Adrenal gland (tissue), 12 donors: ENCODE data around the gene SCYGR5. TPM values are rescaled to one million over a fixed set of nuclear protein-coding genes. Genes with fewer than 3 reads are reported as not detected.

Experiments
- DNase-seq, 7 donors: peaks; one replicate each; pipeline ENCODE4 v3.0.0-alpha.2; 2019 to 2020
- H3K27ac ChIP-seq, 5 donors: fragments of 200-600 bp; sonication (generic) in 4 of 5; 1 replicate in 3 of 5; 2 replicates in 2 of 5; pipeline versions ENCODE4 v1.5.1 to v1.8.0; 2016 to 2020; ENCODE audit warnings: mild to moderate bottlenecking in 1 of 5
- H3K27me3 ChIP-seq: fragments of 200-600 bp; 2 replicates; pipeline ENCODE4 v1.8.0; 2021
- H3K36me3 ChIP-seq, 2 donors: fragments of 200-600 bp; replicated peaks in 1 of 2; 1 replicate in 1 of 2; 2 replicates in 1 of 2; pipeline versions ENCODE4 v1.5.1 to v1.8.0; 2018 to 2022
- H3K4me1 ChIP-seq, 2 donors: fragments of 200-600 bp; replicated peaks in 1 of 2; 1 replicate in 1 of 2; 2 replicates in 1 of 2; pipeline versions ENCODE4 v1.5.1 to v1.8.0; 2018 to 2021
- H3K4me3 ChIP-seq, 4 donors: fragments of 200-600 bp; sonication (generic) in 3 of 4; one replicate each; pipeline ENCODE4 v1.5.1; 2016 to 2018
- H3K9me3 ChIP-seq, 3 donors: fragments of 200-600 bp; sonication (generic) in 1 of 3; replicated peaks in 1 of 3; 1 replicate in 2 of 3; 2 replicates in 1 of 3; pipeline versions ENCODE4 v1.5.1 to v1.8.0; 2016 to 2021
- POLR2A ChIP-seq, 2 donors: fragments of 450-650 bp; IDR thresholded peaks; one replicate each; pipeline ENCODE4 v1.6.1; 2017; ENCODE audit warnings: antibody characterized with exemption in 2 of 2, mild to moderate bottlenecking in 2 of 2, moderate library complexity in 1 of 2
- WGBS, 4 donors: extraction: QIAGEN DNeasy Blood & Tissue Kit in 2 of 4; methylation state at CpG; one replicate each; pipeline versions ENCODE4 v1.1.5 to v1.1.7; 2013 to 2017; 5-methylcytosine and 5-hydroxymethylcytosine counted together
- intact Hi-C, 2 donors: fragments of 100-400 bp; cut with DNase I; formaldehyde crosslinking; loops; one replicate each; pipeline versions ENCODE4 v1.14.1 to v1.15.0; 2022 to 2023
- polyA plus RNA-seq, 3 donors: library from polyadenylated mRNA; stranded (reverse); fragments of 200-250 nt in 2 of 3; fragments of 350-450 nt in 1 of 3; fragmentation: Illumina TruSeq in 1 of 3; extraction: RNeasy Lipid Tissue Mini Kit (QIAGEN cat#74804) in 1 of 3; gene quantifications; one replicate each; pipeline ENCODE4 v1.2.3, GENCODE V29; 2013 to 2014
- total RNA-seq, 9 donors: library from RNA; depleted of rRNA in 4 of 9; stranded (reverse); fragments of >200 nt in 4 of 9; fragments of 120-200 nt in 1 of 9; fragmentation: NEBNext Ultra II Directional in 1 of 9; extraction: Animal tissue kit (Norgen Biotek cat#: 25700) in 1 of 9; gene quantifications; one replicate each; pipeline versions ENCODE4 v1.1.0 to v1.2.4, GENCODE V29; 2013 to 2023
- TF ChIP-seq, protein P1 (sequence below), 6 experiments: fragments of 450-650 bp in 4 of 6; fragments of 200-600 bp in 2 of 6; sonication (generic) in 1 of 6; IDR thresholded peaks; 1 replicate in 5 of 6; 2 replicates in 1 of 6; pipeline versions ENCODE4 v1.5.1 to v1.8.0; 2016 to 2021; ENCODE audit warnings: antibody characterized with exemption in 6 of 6, mild to moderate bottlenecking in 2 of 6, moderate library complexity in 1 of 6
- donor health status: healthy with polysubstance abuse.
- donor health status: Bipolar disorder and iron deficiency.
- donor health status: DM: yes; HTN: yes; CAD: no.
- donor health status: DM: no; HTN: no; CAD: no.
- donor health status: DM: no; HTN: no; CAD: no.
- donor health status: DM: yes; HTN: yes; CAD: no.

Gene SCYGR5
- total and polyA plus RNA-seq, 12 donors, result not detected

- intact Hi-C loops, result no loop called here
- H3K27me3 ChIP-seq, result no peaks in the 10 kb centered on the region
- no peak overlapping the region for H3K4me3 ChIP-seq
- no peaks in the 10 kb centered on the region for H3K4me1 ChIP-seq
- H3K9me3 ChIP-seq, result no peaks in the 10 kb centered on the region
- DNase-seq, result no peak
- no peaks in the 10 kb centered on the region for H3K36me3 ChIP-seq
- 62 to 69% (median 64%) methylated on average over 5 of the region's 5 CpGs for WGBS, 4 donors
- no peak for TF ChIP-seq POLR2A (IDR thresholded peaks at IDR 0.05)
- TF ChIP-seq, protein P1, sequence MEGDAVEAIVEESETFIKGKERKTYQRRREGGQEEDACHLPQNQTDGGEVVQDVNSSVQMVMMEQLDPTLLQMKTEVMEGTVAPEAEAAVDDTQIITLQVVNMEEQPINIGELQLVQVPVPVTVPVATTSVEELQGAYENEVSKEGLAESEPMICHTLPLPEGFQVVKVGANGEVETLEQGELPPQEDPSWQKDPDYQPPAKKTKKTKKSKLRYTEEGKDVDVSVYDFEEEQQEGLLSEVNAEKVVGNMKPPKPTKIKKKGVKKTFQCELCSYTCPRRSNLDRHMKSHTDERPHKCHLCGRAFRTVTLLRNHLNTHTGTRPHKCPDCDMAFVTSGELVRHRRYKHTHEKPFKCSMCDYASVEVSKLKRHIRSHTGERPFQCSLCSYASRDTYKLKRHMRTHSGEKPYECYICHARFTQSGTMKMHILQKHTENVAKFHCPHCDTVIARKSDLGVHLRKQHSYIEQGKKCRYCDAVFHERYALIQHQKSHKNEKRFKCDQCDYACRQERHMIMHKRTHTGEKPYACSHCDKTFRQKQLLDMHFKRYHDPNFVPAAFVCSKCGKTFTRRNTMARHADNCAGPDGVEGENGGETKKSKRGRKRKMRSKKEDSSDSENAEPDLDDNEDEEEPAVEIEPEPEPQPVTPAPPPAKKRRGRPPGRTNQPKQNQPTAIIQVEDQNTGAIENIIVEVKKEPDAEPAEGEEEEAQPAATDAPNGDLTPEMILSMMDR (IDR thresholded peaks at IDR 0.05), result no peak
- H3K27ac ChIP-seq, result no peak overlapping the region
Measured at GRCh38 chr2:227674485-227674884, 7.9 kb downstream of the SCYGR5 start.

DNA sequence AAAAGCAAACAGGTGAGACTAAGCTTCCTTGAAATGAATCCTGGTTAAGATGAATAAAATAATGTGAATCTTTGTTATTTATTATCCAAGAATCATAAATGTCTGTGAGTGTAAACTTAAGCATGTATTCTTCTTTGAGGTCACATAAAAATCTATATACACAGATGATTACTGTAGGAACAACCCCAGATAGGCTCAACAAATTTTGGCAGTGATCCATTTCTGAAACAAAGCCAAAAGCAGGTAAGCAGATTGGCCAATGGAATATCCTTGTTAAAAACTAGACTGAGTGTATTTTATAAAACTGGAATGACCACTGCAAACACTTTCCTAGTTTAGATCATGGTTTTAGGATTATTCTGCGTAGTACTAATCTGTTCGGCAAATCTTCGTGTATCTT, 11.3 kb downstream of the SCYGR5 start:
- H3K4me1 ChIP-seq, result no peaks in the 10 kb centered on the region
- H3K9me3 ChIP-seq, result no peaks in the 10 kb centered on the region
- intact Hi-C loops, result no loop called here
- no peaks in the 10 kb centered on the region for H3K36me3 ChIP-seq
- H3K4me3 ChIP-seq, result no peak overlapping the region
- WGBS, 4 donors, result 88 to 93% (median 92%) methylated on average over 3 of the region's 3 CpGs
- no peaks in the 10 kb centered on the region for H3K27me3 ChIP-seq
- no peak for DNase-seq
- H3K27ac ChIP-seq, result no peak overlapping the region
- TF ChIP-seq, protein P1 (IDR thresholded peaks at IDR 0.05), result no peak
- TF ChIP-seq POLR2A (IDR thresholded peaks at IDR 0.05), result no peak

DNA sequence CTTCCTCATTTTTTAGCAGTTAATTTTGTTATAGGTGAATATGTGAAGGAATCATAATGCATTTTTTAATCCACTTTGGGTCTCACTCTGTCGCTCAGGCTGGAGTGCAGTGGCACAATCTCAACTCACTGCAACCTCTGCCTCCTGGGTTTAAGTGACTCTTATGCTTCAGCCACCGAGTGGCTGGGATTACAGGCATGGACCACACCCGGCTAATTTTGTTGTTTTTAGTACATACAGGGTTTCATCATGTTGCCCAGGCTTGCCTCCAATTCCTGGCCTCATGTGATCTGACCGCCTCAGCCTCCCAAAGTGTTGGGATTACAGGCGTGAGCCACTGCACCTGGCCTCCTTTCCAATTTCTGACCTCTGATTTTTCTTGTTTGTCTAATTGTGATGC, 17.7 kb downstream of the SCYGR5 start:
- DNase-seq, result no peak
- intact Hi-C loops, result no loop called here
- no peaks in the 10 kb centered on the region for H3K4me1 ChIP-seq

DNA sequence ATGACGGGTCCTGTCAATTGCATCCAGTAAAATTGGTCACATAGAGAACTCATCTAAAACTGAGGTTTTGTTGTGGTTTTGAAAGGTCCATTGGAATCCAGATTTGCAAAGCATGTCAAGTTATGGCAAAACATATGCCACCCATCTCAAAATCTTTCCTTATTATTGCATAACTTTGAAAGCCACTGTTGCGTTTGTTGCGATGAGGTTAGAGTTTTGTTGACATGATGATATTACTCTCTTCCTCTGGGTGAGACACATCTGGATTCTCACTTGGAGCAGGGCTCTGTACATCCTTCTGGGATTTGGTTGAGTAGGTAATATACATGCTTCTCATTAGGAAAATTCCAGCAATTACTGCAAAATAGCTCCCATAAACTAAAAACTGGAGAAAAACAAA, 20.6 kb downstream of the SCYGR5 start:
- intact Hi-C loops, result no loop called here
- Histone ChIP-seq H3K9me3 (no peaks in the 10 kb centered on the region), H3K27me3 (no peaks in the 10 kb centered on the region), H3K36me3 (no peaks in the 10 kb centered on the region), H3K4me1 (no peaks in the 10 kb centered on the region), H3K27ac (no peak overlapping the region), H3K4me3 (no peak overlapping the region)
- WGBS, 4 donors, result 84 to 91% (median 88%) methylated on average over 3 of the region's 3 CpGs
- no peak for TF ChIP-seq POLR2A (IDR thresholded peaks at IDR 0.05)
- TF ChIP-seq, protein P1 (IDR thresholded peaks at IDR 0.05), result no peak
- DNase-seq, result no peak

More for the DNA sequence above, 17.7 kb downstream of the SCYGR5 start:
- no peaks in the 10 kb centered on the region for H3K36me3 ChIP-seq
- H3K9me3 ChIP-seq, result no peaks in the 10 kb centered on the region
- 80 to 88% (median 83%) methylated on average over 5 of the region's 5 CpGs for WGBS, 4 donors
- H3K27ac ChIP-seq, result no peak overlapping the region
- TF ChIP-seq POLR2A (IDR thresholded peaks at IDR 0.05), result no peak
- TF ChIP-seq, protein P1 (IDR thresholded peaks at IDR 0.05), result no peak
- H3K4me3 ChIP-seq, result no peak overlapping the region
- no peaks in the 10 kb centered on the region for H3K27me3 ChIP-seq
